GM19463 (cell line): ENCODE measurements around the gene EPC2.
"Not testable (repeated sequence)": the region's sequence is repeated elsewhere in the genome, so short reads cannot be mapped to it uniquely, and the experiment has no call there.

Experiments used
- ATAC-seq: cut with Tn5 transposase; IDR thresholded peaks from one replicate; pipeline ENCODE4 v1.9.1; 2021; ENCODE audit warnings: mild to moderate bottlenecking, moderate library complexity; ENCODE audit not compliant: unreplicated experiment

Gene EPC2

DNA sequence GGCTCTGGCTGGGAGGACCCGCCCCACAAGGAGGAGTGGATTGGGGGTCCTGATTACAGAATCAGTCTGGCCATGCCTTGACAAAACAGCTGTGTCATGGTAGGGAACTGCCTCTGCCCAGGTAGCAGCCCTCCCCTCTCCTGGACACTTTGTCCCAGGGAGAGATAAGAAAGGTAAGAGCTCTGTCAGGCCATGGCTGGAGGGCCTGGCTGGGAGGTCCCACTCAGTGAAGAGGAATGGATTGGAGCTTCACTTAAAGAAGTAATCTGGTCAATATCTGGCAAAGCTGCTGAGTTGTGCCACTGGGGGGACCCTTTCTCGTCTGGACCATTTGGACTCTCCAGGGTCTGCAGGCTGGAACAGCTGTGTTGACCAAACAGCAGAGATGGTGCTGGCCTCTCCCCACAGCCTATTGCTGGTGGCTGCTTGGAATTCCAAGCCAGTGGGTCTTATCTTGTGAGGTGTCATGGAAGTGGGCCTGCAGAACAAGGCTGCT is 75.4 kb downstream of the EPC2 start:
- ATAC-seq: no peak

DNA sequence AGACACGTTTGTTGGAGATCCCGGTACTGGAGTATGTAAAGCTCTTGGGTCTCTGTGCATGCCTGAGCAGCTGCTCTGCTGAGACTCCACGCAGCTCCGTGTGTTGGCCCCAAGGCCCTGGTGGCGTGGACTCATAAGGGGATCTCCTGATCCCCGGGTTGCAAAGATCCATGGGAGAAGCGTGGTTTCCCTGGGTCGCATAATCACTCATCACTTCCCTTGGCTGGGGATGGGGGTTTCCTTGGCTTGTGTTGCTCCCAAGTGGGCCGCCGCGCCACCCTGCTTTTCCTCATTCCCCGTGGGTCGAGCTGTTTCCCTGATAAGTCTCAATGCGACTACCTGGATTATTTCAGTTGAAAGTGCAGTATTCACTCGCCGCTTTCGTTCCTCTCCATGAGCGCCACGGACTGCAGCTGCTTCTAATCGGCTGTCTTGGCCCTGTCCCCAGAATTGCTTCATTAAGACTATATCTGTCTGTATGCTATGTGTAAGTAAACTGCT is 76.0 kb downstream of the EPC2 start:
- ATAC-seq: no peak

DNA sequence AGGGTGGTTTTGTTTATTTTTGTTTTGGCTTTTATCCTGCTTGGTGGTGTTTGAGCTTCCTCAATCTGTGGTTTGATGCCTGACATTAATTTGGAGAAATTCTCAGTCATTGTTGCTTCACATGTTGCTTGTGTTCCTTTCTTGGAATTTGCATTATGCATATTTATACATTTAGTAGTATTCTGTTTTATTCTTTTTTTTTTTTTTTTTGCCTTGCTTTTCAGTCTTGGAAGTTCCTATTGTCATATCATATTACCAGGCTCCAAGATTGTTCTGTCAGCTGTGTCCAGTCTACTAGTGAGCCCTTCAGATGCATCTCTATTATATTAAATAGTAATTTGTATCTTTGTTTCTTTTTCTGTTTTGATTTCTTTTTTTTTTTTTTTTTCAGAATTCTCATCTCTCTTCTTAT is 77.0 kb downstream of the EPC2 start:
- ATAC-seq: no peak

DNA sequence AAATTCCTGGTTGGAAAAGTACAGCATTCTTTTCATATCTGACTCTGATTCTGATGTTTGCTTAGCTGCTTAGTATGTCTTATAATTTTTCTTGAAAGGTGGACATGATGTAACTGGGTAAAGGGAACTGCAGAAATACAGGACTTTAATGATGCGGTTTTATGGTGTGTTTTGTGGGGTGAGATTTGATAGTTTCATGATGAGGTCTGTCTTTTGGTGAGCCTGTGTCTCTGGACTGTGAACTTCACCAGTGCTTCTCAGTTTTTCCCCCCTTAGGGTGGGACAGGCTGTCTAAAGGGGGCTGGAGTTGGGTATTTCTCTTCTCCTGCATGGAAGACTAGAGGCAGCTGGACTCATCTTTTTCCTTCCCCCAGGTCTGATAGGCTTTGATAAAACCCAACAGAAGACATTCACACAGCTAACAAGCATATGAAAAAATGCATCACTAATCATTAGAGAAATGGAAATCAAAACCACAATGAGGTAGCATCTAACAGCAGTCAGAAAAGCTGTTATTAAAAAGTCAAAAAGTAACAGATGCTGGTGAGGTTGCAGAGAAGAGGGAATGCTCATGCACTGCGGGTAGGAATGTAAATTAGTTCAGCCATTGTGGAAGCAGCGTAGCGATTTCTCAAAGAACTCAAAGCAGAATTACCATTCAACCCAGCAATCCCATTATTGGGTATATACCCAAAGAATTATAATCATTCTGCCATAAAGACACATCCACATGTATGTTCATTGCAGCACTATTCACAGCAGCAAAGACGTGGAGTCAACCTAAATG is 77.6 kb downstream of the EPC2 start:
- ATAC-seq: no peak

DNA sequence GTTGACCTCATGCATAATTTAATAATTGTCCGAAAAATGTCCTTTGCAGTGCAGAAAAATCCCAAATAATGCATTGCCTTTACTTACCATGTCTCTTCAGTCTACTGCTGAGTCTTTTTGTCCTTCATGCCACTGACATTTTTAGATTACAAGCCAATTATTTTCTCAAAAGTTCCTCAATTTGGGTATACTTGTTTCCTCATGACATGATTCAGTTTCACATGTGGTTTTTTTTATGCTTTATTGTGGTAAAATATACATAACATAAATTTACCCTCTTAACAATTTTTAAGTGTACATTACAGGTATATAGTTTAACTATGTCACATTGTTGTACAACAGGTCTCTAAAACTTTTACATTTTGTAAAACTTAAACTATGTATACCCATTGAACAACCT is 81.0 kb downstream of the EPC2 start:
- ATAC-seq: no peak

DNA sequence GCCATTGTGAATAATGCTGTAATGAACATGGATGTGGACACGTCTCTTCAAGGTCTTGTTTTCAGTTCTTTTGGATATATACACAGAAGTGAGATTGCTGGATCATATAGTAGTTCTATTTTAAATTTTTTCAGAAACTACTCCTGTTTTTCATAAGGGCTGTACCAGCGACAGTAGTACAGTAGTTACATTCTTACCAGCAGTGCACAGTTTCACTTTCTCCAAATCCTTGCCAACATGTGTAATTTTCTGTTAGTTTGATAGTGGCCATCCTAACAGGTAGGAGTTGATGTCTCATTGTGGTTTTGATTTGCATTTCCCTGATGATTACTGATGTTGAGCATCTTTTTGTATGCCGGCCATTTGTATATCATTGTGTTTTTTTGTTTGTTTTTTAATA is 81.7 kb downstream of the EPC2 start:
- ATAC-seq: peak; percentile 67

DNA sequence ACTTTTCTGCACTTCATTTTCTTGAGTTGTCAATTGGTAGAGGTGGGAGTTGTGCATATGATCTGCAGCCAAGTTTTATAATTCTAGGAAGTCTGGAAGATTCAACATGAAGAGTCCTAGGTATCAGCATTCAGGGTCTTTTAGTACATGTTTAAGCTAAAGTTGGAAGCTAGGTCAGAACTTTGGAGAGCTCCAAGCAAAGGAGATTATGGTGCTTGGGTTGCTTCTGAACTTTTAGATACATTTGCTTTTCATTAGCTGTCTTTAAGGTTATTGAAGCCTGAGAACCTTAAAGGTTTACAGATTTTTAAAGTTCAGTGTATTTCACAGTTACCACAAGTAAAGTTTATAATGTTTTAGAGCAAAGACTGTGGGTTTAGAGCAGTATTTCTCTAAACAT is 85.5 kb downstream of the EPC2 start:
- no peak for ATAC-seq

DNA sequence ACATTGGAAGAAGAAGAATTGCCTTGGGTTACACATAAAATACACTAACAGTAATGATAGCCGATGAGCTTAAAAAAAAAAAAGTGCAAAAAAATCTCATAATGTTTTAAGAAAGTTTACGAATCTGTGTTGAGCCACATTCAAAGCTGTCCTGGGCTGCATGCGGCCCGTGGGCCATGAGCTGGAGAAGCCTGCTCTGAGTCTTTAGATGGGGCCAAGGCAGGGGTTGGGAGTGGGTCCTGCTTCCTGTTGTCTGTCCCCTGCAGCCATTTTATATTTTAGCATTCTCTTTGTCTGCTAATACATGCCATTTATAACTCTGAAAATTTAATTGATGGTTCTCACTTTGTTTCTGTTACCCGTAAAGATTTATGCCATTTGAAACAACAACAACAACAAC is 93.2 kb downstream of the EPC2 start:
- no peak for ATAC-seq

DNA sequence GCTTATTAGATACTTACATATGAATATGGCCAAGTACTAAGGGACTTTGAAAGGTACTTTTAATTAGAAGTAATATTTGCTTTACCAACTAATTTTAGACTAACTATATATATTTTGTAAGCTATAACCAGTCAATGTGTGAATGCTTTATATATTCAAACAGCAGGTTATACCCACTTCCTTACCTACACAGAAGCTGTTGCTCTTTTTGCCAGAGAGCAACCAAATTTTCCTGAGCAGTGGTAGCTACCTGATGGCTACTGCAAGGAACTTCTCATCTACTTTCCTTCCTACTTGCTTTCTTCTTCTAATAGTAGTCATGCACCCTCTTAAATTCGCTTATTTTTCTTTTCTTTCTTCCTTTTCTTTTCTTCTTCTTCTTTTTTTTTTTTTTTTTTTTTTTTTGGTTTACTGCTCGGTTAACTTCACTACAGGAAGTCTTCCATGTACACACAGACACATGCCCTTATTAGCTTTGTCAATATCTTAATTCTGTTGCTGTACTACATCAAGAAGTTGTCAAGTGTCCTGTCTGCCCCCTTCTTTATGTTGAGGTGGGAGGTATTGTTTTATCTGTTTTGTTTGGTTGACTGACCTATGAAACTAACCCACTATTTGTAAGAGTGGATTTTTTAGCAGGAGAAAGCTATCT is 95.0 kb downstream of the EPC2 start:
- no peak for ATAC-seq

DNA sequence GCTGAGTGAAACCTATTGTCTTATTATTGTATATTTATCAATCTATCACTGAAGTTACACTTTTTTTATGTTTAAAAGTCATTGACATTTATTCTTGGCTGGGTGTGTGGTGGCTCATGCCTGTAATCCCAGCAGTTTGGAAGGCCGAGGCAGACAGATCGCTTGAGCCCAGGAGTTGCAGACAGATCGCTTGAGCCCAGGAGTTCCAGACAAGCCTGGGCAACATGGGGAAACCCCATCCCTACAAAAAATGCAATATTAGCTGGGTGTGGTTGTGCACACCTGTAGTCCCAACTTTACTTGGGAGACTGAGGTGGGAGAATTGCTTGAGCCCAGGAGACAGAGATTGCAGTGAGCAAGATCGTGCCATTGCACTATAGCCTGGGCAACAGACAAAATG is 97.8 kb downstream of the EPC2 start:
- ATAC-seq: no peak

DNA sequence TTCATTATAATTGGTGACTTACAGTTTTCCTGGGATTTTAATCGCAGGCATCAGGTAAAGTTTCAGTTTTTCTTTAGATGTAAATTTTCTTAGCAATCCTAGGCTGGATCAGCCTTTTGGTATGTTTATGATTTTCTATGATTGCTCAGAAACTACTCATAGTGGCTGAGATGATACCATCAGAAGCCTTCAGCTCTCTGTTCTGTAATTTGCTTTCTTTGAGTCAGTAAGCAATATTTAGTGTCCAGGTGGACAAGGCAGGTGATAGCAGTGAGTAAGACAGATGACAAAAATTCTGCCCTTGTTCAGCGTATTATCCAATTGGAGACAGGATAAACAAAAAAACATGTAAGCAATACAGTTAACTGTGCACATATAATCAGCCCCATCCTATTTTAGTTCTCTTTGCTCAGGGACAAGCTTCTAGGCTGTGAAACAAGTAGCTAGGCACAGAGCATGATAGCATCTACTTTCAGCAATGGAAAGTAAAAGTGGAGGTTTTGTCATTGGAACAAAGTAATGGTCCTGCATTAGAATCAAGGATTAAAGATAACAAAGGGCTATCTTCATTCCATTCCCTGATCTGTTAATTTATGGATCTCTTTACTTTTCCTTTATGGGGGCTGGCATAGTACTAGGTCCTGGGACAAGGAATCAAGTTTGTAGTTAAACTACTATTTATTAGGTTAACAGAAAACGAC is 100.8 kb downstream of the EPC2 start:
- ATAC-seq: no peak

DNA sequence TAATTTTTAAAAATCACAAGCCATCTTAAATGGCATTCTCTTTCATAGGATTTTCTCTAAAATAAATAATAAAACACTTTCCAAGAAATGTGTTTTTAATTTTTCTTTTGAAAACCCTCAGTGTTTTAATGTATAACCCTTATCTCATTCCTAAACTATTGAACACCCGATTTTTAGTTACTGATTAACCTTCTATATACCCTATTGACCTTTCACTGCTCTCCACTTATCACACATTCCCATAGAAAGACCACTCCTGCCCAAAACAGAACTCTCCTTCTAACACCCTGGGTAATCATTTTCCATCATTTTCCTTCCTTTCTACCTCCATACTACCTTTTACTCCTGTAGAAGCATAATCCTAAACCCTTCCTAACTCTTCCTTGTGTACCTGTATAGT is 102.4 kb downstream of the EPC2 start:
- no peak for ATAC-seq

DNA sequence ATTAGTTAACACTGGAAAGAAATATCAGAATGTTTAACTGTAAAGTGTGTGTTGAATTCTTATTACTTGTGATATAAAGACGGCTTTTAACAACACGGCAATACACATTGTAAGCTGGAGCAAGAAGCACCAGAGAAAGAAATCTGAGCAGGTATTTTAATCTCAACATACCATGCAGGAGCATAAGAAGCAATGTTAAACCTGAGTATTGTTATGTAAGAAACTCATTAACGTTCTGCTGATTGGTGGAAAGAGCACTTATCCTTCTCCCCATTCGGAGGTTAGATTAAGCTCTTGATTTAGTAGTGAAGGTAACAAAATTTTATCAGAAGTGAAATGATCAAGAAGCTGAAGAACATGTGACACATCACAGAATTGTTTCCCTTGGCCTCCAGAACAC is 107.4 kb downstream of the EPC2 start:
- ATAC-seq: no peak

DNA sequence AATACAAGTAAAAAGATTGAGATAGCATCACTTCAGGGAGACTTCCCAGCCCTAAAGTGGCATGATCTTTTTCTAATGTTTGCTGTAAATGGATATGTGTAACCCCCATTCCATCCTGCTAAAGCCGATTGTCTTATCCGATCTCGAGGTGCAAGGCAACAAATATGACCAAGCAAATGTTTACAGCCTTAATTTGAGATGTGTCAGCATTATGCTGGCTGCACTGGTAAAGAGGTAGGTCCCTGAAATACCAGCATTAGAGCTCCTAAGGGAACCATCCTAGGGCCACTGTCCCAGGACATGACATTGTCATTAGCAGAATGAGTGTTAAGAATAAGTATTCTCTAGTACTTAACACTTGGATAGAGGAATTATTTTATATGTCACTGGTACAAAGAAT is 108.4 kb downstream of the EPC2 start:
- ATAC-seq: no peak

DNA sequence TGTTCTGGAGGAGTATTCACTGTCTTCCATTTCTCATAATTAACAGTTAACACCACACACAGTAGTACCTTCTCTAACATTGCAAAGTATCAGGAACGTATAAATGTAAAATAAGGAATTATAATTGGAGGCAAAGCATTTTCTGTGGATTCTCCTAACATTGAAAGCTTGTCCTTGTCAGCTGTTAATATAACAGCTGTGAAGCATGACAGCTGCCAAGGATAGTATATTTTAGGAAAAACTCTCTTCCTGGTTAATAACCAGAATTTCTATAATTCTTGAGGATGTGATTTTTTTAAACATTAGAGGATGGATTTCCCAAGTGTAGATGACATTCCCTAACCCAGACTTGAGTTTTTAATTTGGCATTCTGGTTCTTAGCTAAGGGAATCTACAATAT is 110.3 kb downstream of the EPC2 start:
- no peak for ATAC-seq

DNA sequence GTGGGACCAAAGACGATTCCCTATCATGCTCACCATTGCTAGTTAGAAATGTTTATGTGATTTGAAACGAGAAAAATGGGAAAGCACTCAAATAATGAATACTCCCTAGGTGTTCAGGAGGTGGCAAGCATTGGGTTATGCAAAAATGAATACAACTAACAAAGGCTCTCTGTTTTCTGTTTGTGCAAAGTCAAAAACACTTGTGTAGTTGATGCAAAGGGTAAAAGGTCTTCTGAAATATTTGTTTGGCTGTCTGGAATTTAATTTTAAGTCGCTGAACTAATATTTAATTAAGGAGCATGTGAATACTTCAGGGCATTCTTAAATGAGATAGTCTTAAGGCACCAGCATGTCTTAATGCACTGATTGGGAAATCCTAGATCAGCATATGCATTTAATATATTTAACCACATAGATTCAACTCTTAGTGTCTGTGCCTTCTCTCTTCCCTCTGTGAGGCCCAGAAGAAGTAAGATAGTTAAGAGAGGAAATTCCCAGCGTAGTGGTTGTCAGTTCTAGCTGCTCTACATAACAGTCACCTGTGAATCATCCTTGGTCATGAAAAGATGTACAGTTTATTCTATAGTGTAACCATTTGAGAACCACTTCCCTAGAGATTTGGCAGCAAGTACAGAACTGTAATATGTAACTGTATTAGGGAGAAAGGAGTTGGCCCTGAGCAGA is 111.9 kb downstream of the EPC2 start:
- no peak for ATAC-seq

DNA sequence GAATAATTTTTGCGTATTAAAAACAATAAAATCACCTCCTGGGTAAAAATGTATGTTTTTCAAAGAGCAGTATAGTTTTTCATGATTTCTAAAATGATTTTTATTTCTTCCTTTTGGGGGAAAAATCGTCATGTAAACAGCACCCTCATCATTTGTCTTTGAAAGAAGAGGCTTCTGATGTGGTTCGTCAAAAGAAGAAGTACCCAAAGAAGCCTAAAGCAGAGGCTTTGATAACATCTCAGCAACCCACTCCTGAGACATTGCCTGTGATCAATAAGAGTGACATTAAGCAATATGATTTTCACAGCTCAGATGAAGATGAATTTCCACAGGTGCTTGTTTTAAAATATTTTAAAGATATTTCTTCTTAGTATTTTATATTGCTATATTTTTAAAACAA is 120.3 kb downstream of the EPC2 start:
- no peak for ATAC-seq

DNA sequence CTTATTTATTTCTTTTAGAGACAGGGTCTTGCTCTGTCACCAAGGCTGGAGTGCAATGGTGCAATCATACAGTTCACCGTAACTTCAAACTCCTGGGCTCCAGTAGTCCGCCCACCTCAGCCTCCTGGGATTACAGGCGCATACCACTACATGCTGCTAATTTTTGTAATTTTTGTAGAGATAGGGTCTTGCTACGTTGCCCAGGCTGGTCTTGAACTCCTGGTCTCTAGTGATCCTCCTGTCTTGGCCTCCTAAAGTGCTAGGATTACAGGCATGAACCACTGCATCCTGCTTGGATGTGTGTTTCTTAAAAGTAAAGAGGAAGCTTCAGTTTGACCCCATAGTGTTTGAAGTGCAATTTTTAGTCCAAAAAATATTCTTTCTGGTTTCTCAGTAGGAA is 125.5 kb downstream of the EPC2 start:
- no peak for ATAC-seq

DNA sequence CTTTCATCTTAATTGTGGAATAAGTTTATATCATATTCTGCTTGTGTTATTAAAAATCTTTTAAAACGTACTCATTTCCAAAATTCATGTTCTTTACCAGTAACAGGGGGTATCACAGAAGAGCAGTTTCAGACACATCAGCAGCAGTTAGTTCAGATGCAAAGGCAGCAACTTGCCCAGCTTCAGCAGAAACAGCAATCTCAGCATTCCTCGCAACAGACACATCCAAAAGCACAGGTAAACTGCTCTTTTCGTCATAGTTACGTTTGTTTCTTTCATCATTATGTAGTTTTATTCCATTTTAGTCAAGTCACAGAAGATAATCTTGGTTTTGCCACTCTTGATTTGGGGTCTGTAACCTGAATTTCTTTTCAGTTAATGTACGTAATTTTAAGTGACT is 137.0 kb downstream of the EPC2 start:
- no peak for ATAC-seq

DNA sequence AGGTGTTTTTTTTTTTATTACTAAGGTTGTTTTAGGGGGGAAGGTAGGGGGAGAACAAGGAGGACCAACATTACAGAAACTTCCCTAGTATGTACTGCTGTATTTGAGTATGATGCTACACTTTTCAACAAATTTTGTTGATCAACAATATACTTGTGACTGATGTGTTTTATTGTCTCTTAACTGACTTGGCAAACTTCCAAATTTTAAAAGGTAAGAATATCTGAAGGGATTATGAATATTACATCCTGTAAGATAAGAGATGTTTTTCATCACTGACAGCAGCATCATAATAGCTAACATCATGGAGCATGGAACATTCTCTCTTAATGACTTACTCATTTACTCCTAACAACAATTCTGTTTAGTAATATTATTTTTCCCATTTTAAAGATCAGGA is 144.5 kb downstream of the EPC2 start:
- ATAC-seq: no peak

DNA sequence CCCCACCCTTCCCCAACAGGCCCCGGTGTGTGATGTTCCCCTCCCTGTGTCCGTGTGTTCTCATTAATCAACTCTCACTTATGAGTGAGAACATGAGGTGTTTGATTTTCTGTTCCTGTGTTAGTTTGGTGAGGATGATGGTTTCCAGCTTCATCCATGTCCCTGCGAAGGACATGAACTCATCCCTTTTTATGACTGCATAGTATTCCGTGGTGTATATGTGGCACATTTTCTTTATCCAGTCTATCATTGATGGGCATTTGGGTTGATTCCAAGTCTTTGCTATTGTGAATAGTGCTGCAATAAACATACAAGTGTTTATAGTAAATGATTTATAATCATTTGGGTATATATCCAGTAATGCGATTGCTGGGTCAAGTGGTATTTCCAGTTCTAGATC is 145.6 kb downstream of the EPC2 start:
- ATAC-seq: not testable (repeated sequence)
